H9 (cell line): ENCODE results near the gene DLK2. TPM values are rescaled to one million over a fixed set of nuclear protein-coding genes. Genes with fewer than 3 reads are reported as not detected.
A peak's percentile ranks its signal among the peaks of the same experiment; 100 is the strongest.

Source experiments
- DNase-seq: peaks from one replicate; pipeline ENCODE4 v3.0.0-alpha.2; 2017
- H2AFZ ChIP-seq: one replicate; pipeline ENCODE4 v1.6.1; 2013; ENCODE audit warnings: mild to moderate bottlenecking, low read length, control low read depth, moderate library complexity
- H2AK5ac ChIP-seq: 2 replicates; pipeline ENCODE4 v1.6.1; 2013; ENCODE audit warnings: low read length, control low read depth, mixed read lengths; ENCODE audit not compliant: insufficient read length
- H2BK120ac ChIP-seq: one replicate; pipeline ENCODE4 v1.6.1; 2013; ENCODE audit warnings: low read depth, mild to moderate bottlenecking, low read length, control low read depth, inconsistent platforms; ENCODE audit not compliant: poor library complexity, severe bottlenecking
- H2BK12ac ChIP-seq: 2 replicates; pipeline ENCODE4 v1.6.1; 2013; ENCODE audit warnings: low read length, control low read depth, mixed read lengths, low read depth; ENCODE audit not compliant: insufficient read length
- H2BK15ac ChIP-seq: 2 replicates; pipeline ENCODE4 v1.6.1; 2013; ENCODE audit warnings: low read depth, low read length, control low read depth
- H2BK20ac ChIP-seq: one replicate; pipeline ENCODE4 v1.6.1; 2013; ENCODE audit warnings: low read depth, mild to moderate bottlenecking, low read length, control low read depth, inconsistent platforms; ENCODE audit not compliant: poor library complexity, severe bottlenecking
- H2BK5ac ChIP-seq: 2 replicates; pipeline ENCODE4 v1.6.1; 2013; ENCODE audit warnings: low read length, control low read depth, mixed read lengths; ENCODE audit not compliant: insufficient read length
- H3K14ac ChIP-seq: 2 replicates; pipeline ENCODE4 v1.6.1; 2013; ENCODE audit warnings: low read length, control low read depth; ENCODE audit not compliant: insufficient read depth
- H3K18ac ChIP-seq: 2 replicates; pipeline ENCODE4 v1.6.1; 2013; ENCODE audit warnings: low read depth, mild to moderate bottlenecking, mixed read lengths, low read length, control low read depth; ENCODE audit not compliant: insufficient read length
- H3K23ac ChIP-seq: 2 replicates; pipeline ENCODE4 v1.6.1; 2013; ENCODE audit warnings: low read length, control low read depth, mixed read lengths, low read depth; ENCODE audit not compliant: insufficient read length
- H3K23me2 ChIP-seq: 2 replicates; pipeline ENCODE4 v1.6.1; 2013; ENCODE audit warnings: low read depth, mild to moderate bottlenecking, mixed read lengths, low read length, control low read depth; ENCODE audit not compliant: insufficient read length, poor library complexity, severe bottlenecking
- H3K27ac ChIP-seq: 2 replicates; pipeline ENCODE4 v1.5.1; 2013; ENCODE audit warnings: low read length, control low read depth, mixed read lengths, low read depth; ENCODE audit not compliant: insufficient read length
- H3K27me3 ChIP-seq: 2 replicates; pipeline ENCODE4 v1.6.1; 2013; ENCODE audit warnings: low read length, control low read depth, inconsistent platforms; ENCODE audit not compliant: insufficient read depth
- H3K4ac ChIP-seq: 2 replicates; pipeline ENCODE4 v1.6.1; 2013; ENCODE audit warnings: low read depth, mild to moderate bottlenecking, control low read depth, inconsistent platforms, low read length, moderate library complexity
- H3K4me1 ChIP-seq: 2 replicates; pipeline ENCODE4 v1.6.1; 2013; ENCODE audit warnings: low read length, control low read depth, inconsistent platforms; ENCODE audit not compliant: insufficient read depth
- H3K4me2 ChIP-seq: 2 replicates; pipeline ENCODE4 v1.6.1; 2013; ENCODE audit warnings: low read length, control low read depth, mixed read lengths; ENCODE audit not compliant: insufficient read length, insufficient read depth
- H3K56ac ChIP-seq: 2 replicates; pipeline ENCODE4 v1.6.1; 2013; ENCODE audit warnings: low read depth, mild to moderate bottlenecking, mixed read lengths, low read length, control low read depth; ENCODE audit not compliant: insufficient read length
- H3K79me1 ChIP-seq: 2 replicates; pipeline ENCODE4 v1.6.1; 2013; ENCODE audit warnings: low read depth, mild to moderate bottlenecking, moderate library complexity, low read length, control low read depth, inconsistent platforms; ENCODE audit not compliant: insufficient read depth, poor library complexity, severe bottlenecking
- H3K79me2 ChIP-seq: 2 replicates; pipeline ENCODE4 v1.6.1; 2013; ENCODE audit warnings: low read length, control low read depth, inconsistent platforms; ENCODE audit not compliant: insufficient read depth
- H3K9ac ChIP-seq: 2 replicates; pipeline ENCODE4 v1.6.1; 2013; ENCODE audit warnings: low read length, control low read depth, mixed read lengths; ENCODE audit not compliant: insufficient read length; ENCODE audit errors: extremely low read depth
- H3K9me3 ChIP-seq: one replicate; pipeline ENCODE4 v1.6.1; 2013; ENCODE audit warnings: low read depth, low read length, inconsistent platforms; ENCODE audit not compliant: control insufficient read depth
- H3T11ph ChIP-seq: one replicate; pipeline ENCODE4 v1.6.1; 2013; ENCODE audit warnings: mild to moderate bottlenecking, low read length, control low read depth, inconsistent platforms
- H4K20me1 ChIP-seq: one replicate; pipeline ENCODE4 v1.6.1; 2013; ENCODE audit not compliant: control insufficient read depth, insufficient read length, insufficient read depth
- H4K5ac ChIP-seq: 2 replicates; pipeline ENCODE4 v1.6.1; 2013; ENCODE audit warnings: low read depth, mild to moderate bottlenecking, mixed read lengths, low read length, control low read depth; ENCODE audit not compliant: insufficient read length
- H4K8ac ChIP-seq: replicated peaks from 2 replicates; pipeline ENCODE4 v1.6.1; 2013; ENCODE audit warnings: low read length, control low read depth, mixed read lengths, low read depth; ENCODE audit not compliant: insufficient read length
- H4K91ac ChIP-seq: 2 replicates; pipeline ENCODE4 v1.6.1; 2013; ENCODE audit warnings: low read depth, mild to moderate bottlenecking, moderate library complexity, mixed read lengths, low read length, control low read depth; ENCODE audit not compliant: insufficient read length
- H3K27ac Mint-ChIP-seq, 3 experiments: 2 replicates in 2 of 3; 3 replicates in 1 of 3; pipeline ENCODE4 v1.8.0; 2020 to 2021; ENCODE audit warnings: mixed read lengths in 3 of 3, mild to moderate bottlenecking in 1 of 3, moderate library complexity in 1 of 3
- H3K27me3 Mint-ChIP-seq: 2 replicates; pipeline ENCODE4 v1.8.0; 2021; ENCODE audit warnings: low read depth, mild to moderate bottlenecking, moderate library complexity, mixed read lengths
- H3K36me3 Mint-ChIP-seq, 3 experiments: 2 replicates in 2 of 3; 3 replicates in 1 of 3; pipeline ENCODE4 v1.8.0; 2020 to 2021; ENCODE audit warnings: low read depth in 3 of 3, mixed read lengths in 3 of 3; ENCODE audit not compliant: insufficient read depth in 1 of 3
- H3K4me1 Mint-ChIP-seq, 2 experiments: 2 replicates each; pipeline ENCODE4 v1.8.0; 2020; ENCODE audit warnings: mixed read lengths in 2 of 2
- H3K4me3 Mint-ChIP-seq, 2 experiments: 2 replicates in 1 of 2; 3 replicates in 1 of 2; pipeline ENCODE4 v1.8.0; 2020 to 2021; ENCODE audit warnings: mild to moderate bottlenecking in 2 of 2, mixed read lengths in 2 of 2, moderate library complexity in 1 of 2
- H3K9me3 Mint-ChIP-seq, 2 experiments: 2 replicates in 1 of 2; 3 replicates in 1 of 2; pipeline ENCODE4 v1.8.0; 2020; ENCODE audit warnings: mild to moderate bottlenecking in 2 of 2, mixed read lengths in 2 of 2, moderate library complexity in 1 of 2
- CTCF ChIP-seq: fragments of 200-600 bp; sonication (generic); conservative IDR thresholded peaks from 3 replicates; pipeline ENCODE4 v1.8.0; 2021; ENCODE audit warnings: antibody characterized with exemption, mild to moderate bottlenecking
- WGBS: extraction: QIAGEN DNeasy Blood & Tissue Kit; methylation state at CpG from one replicate; pipeline ENCODE4 v1.1.7; 2013; ENCODE audit warnings: missing lambda C conversion rate, low lambda C conversion rate, mixed read lengths; ENCODE audit not compliant: insufficient read length; ENCODE audit errors: extremely low coverage; 5-methylcytosine and 5-hydroxymethylcytosine counted together
- long read RNA-seq: library from polyadenylated mRNA; unstranded; transcript quantifications from one replicate; pipeline ENCODE4 v2.0.0, GENCODE V29; 2020
- total RNA-seq: library from RNA; stranded (reverse); gene quantifications from 2 replicates; pipeline ENCODE4 v1.2.1, GENCODE V29; 2021

DLK2 gene
- total RNA-seq: 0.57 and 0.96 TPM in 2 replicates
- long read RNA-seq, partial matches to known transcripts: 0 of 6 reads
- long read RNA-seq, other reads (novel, unspliced or antisense): 1 of 6 reads

- no peaks in the 10 kb centered on the region for H3K79me2 ChIP-seq
- Mint-ChIP-seq H3K27me3 (peaks cover 40% of the 10 kb centered on the region), H3K27ac (peak within 1 kb of the TSS in 1 of 3 experiments; percentile 1; a peak in 1 of 7 replicates), H3K9me3 (no peaks in the 10 kb centered on the region; a peak in 2 of 5 replicates), H3K4me3 (peak within 1 kb of the TSS; percentile 69 to 86), H3K36me3 (peaks cover 0 to 13% (median 10%) of the 10 kb centered on the region in 3 experiments; a peak in 4 of 7 replicates), H3K4me1 (peaks cover 9 to 12% of the 10 kb centered on the region in 2 experiments)
- H2AK5ac ChIP-seq: no peak within 1 kb of the TSS
- H2BK12ac ChIP-seq: no peak within 1 kb of the TSS
- H3K23me2 ChIP-seq: peaks cover 14% of the 10 kb centered on the region
- no peak within 1 kb of the TSS for H3K4ac ChIP-seq
- H2BK5ac ChIP-seq: no peak within 1 kb of the TSS
- no peak within 1 kb of the TSS for H3K27ac ChIP-seq
- no peak within 1 kb of the TSS for H3K9ac ChIP-seq
- no peak within 1 kb of the TSS for H3T11ph ChIP-seq
- no peak within 1 kb of the TSS for H4K91ac ChIP-seq
- no peak within 1 kb of the TSS for H2BK15ac ChIP-seq
- no peak within 1 kb of the TSS for H3K18ac ChIP-seq
- no peak within 1 kb of the TSS for H2BK120ac ChIP-seq
- no CpG with 5 or more reads among the region's 55 CpGs for WGBS
- H2AFZ ChIP-seq: no peak within 1 kb of the TSS
- no peak for TF ChIP-seq CTCF
- peak; percentile 53 for DNase-seq
- H2BK20ac ChIP-seq: no peak within 1 kb of the TSS
- H3K79me1 ChIP-seq: no peaks in the 10 kb centered on the region
- no peak within 1 kb of the TSS for H4K8ac ChIP-seq
- H3K9me3 ChIP-seq: no peaks in the 10 kb centered on the region
- H4K5ac ChIP-seq: no peak within 1 kb of the TSS
- no peak within 1 kb of the TSS for H3K23ac ChIP-seq
- peaks cover 12% of the 10 kb centered on the region; the same call in 1 of the 2 replicates for H3K27me3 ChIP-seq
- H3K56ac ChIP-seq: no peak within 1 kb of the TSS
- no peak within 1 kb of the TSS; the same call in 1 of the 2 replicates for H3K14ac ChIP-seq
- H4K20me1 ChIP-seq: peaks cover 4% of the 10 kb centered on the region
- H3K4me1 ChIP-seq: no peaks in the 10 kb centered on the region
- H3K4me2 ChIP-seq: peak within 1 kb of the TSS; percentile 71
Observed at GRCh38 chr6:43455531-43456428, at the start of gene DLK2. DLK2 (minus strand) TSS chr6:43455548; CDS start chr6:43454825, 723 bp downstream.
